ENCODE results near the gene ABRAXAS1.
"Not testable (repeated sequence)": the region's sequence is repeated elsewhere in the genome, so short reads cannot be mapped to it uniquely, and the experiment has no call there.

- TF ChIP-seq CTCF, POLR2A (IDR thresholded peaks at IDR 0.05): not testable (repeated sequence)
Measured at GRCh38 chr4:83496085-83496917, 11.4 kb upstream of the ABRAXAS1 start.
